ENCODE results near the gene ISOC2.

ISOC2 gene

DNA sequence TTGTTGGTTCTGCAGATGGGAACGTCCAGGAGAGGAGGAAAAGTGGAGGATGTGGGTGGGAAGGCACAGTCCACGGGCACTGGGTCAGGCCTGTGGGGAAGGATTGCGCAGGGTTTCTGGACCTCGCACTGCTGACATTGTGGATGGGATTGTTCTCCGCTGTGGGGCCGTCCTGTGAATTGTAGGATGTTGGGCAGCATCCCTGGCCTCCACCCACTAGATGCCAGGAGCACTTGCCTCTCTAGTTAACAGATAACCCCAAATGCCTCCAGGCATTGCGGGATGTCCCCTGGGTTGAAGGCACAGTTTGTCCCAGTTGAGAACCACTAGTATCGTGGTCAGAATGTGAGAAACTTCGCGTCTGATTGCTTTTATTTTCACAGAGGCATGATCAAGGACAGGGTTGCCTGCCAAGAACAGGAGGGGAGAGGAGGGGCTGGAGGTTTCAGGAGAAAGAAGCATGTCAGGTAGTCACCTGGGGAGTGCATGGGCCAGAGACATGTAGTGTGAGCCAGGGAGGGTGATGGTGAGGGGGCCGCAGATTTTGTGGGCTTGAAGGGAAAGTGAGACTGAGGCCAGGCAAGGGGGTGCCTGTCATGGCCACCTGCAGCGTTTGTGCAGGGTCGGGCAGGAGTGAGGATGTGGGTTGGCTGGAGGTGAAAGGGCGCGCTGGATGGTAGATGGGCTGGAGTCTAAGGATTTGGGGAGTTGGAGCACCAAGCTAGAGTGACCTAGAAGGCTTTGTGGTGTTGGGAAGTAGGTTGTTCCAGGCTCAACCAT is 18.2 kb upstream of the ISOC2 start:
- no peak for DNase-seq (ENCODE audit: low read depth in 1 of 2, low spot score in 1 of 2)

DNA sequence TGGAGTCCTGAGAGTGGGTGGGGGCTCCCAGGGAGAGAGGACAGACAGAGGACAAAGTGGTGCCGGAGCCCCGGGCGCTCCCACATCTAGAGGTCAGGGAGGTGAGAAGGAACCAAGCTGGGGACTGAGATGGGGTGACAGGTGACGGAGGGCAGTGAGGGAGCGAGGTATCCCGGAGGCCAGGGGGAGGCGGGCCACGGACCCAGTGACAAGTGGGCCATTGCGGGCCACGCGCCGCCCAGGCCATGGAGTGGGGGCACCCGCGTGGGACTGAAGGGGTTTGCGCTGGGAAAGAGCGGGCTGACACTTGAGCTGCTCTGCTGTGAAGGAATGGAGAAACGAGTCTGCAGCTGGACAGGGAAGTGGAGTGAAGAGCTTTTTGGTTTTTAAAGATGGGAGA is 17.6 kb upstream of the ISOC2 start:
- DNase-seq (ENCODE audit: low read depth in 1 of 2, low spot score in 1 of 2), result no peak

DNA sequence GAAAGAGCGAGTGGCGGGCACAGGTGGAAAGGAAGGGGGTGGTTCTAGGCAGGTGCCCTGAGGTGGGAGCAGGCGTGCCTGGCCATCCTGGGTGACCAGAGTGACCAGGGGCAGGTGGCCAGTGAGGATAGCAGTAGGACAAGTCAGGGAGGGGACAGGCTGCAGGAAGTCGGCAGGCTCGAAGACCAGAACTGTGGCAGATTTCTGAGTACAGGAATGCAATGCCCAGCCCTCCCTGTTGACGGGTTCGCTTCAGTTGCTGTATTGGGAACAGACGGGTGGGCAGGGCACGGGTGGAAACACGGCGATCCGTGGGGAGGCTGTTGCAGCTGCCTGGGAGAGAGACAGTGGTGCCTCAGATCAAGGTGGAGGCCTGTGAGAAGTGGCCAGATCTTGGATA is 16.9 kb upstream of the ISOC2 start:
- no peak for DNase-seq (ENCODE audit: low read depth in 1 of 2, low spot score in 1 of 2)

DNA sequence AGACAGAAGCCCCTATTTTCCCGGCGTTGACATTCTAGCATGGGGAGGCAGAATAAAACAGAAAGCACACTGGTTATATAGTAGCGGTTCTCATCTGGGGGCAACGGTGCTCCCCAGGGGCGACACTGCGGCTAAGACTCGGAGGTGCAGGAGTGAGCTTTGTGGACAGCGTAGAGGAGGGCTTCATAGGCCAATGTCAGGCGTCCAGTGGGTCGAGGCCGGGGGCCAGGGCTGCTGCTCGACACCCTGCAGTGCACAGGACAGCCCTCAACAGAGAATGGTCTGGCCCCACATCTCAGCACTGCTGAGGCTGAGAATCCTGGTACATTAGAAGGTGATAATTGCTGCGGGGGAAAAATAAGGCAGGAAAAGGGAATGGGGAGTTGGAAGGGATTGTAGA is 16.5 kb upstream of the ISOC2 start:
- no peak for DNase-seq (ENCODE audit: low read depth in 1 of 2, low spot score in 1 of 2)

DNA sequence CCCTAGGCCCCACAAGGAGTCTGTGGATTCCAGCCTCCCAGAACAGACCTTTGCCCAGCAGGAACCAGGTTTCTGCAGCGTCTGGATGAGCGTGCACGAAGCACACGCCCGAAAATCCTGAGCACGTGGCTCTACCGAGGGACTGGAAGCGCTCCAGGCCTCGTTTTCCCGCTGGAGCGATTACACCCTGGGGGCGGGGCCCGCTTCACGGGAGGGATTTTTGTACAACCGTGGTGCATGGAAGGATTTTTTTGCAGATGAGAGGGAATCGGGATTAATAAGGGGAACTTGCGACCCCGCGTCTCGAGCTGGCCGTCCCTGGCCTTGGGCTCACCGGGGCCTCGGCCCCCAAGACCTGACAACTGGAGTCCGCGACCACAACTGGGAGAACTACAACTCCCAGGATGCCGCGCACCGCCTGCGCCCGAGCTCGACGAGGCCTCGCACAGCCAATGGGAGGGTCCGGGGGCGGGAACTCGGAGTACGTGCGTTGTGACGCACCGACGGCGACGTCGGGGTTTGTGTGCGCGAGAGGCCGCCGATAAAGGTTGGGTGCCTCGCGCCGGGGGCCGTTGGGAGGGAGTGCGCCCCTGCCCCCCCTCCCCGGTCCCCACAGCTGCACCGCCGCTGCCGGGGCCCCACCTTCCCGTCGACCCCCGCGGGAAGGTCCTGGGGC is 14.8 kb upstream of the ISOC2 start, which contains the start of gene ZNF628:
ZNF628 (plus strand) TSS at position 518 of the 676 bp plus-strand sequence. CDS start 3,294 bp downstream, outside the sequence.
- peak; percentile 95 to 96 for DNase-seq (ENCODE audit: low read depth in 1 of 2, low spot score in 1 of 2)

DNA sequence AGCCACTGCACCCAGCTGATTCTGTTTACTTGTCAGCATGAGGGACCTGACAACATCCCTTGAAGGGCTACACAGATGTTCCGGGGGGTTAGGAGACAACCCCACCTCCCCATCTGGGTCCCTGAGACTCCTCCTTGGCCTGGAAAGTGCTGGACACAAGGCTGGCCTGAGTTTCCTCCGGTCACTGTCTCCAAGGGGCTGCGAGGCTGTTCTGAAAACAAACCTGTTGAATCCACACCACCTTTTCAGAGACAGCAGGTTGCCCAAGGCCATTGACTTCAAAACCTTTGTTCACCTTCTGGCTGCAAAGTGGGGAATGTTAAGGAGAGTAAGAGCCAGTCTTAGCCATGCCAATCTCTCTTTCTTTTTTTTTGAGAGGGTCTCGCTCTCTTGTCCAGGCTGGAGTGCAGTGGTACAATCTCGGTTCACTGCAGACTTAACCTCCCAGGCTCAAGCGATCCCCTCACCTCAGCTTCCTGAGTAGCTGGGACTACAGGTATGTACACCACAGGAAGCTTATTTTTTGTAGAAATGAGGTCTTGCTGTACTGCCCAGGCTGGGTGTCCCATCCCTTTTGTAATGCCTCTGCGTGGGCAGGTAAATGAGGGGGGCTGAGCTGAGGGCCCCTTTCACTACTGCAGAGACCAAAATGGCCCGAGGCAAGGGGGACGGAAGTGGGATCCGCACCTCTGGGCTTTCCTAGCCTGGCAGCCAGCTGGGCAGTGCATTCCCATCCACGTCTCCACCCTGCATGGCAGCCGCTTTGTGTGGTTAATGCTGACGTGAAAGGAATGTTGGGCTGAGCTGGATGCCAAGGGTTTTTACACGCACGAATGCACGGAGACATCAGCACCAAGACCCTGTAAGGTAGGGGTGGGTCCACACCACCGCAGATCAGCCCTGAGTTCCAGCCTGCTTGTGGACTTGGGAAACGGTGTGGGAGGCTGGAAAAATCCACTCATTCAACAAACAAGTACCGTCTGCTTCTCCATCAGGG is 13.1 kb upstream of the ISOC2 start:
- DNase-seq (ENCODE audit: low read depth in 1 of 2, low spot score in 1 of 2), result no peak

DNA sequence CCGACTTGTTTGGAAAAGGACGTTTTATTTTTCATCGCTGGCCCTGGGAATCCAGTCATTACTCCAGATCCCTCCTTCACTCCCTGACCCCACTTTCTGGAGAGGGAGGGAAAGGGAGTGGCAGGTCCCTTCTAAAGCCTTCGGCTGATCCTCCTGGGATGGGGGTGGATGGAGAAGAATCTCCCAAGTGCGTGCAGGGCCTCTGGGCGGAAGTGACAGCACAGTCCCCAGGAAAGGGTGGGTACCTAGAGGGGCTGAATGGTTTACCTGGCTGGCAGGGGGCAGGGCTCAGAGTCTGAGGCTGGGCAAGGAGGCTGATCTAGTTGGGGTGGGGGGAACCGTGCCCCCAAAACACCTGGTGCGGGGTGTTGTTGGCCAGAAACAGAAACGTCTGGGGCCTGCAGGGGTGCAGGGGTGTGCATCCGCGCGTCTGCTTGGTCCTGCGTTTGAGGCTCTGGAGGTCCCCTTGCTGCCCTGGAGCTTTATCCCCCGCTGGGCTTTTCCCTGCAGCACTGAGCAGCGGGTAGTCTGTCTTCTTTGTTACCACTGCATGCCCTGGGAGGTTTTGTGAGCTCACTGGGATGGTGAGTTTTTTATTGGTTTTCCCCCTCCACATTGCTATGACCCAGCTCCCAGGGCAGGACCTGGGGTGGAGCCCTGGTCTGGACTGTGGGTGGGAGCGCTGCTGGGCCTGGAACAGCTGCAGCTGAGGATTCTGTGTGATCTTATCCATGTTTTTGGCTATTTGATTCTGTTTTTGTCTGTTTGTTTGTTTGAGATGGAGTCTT is 12.0 kb upstream of the ISOC2 start:
- no peak for DNase-seq (ENCODE audit: low read depth in 1 of 2, low spot score in 1 of 2)

DNA sequence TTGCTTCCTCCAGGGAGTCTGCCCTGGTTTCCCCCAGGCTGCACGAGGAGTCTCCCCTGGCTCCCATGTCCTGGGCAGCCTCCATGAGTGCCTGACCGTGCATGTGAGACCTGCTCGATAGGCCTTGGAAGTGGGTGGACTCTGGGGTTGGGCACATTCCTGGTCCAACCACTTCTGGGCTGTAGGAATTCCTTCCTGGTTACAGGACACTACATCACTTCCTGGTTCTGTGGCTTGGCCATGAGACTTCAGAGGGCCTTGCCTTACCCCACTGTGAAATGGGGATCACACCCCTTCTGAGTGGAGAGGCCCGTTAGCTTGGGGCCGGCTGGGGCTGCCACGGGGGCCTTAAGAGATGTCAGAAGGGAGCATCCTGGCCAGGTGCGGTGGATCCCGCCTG is 11.0 kb upstream of the ISOC2 start:
- DNase-seq (ENCODE audit: low read depth in 1 of 2, low spot score in 1 of 2), result no peak

DNA sequence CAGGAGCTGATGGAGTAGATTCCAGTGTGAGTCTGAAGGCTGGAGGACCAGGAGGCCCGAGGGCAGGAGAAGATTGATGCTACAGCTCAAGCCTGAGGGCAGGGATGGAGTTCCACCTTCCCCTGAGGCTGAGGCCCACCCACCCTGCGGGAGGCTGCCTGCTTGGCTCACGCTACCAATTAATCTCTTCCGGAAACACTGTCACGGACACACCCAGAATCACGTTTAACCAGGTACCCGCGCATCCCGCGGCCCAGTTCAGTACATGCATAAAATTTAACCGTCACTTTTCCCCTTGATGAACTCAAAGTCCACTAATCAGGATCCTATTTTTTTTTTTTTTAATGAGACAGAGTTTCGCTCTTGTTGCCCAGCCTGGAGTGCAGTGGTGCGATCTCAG is 9.8 kb upstream of the ISOC2 start:
- DNase-seq (ENCODE audit: low read depth in 1 of 2, low spot score in 1 of 2), result no peak

DNA sequence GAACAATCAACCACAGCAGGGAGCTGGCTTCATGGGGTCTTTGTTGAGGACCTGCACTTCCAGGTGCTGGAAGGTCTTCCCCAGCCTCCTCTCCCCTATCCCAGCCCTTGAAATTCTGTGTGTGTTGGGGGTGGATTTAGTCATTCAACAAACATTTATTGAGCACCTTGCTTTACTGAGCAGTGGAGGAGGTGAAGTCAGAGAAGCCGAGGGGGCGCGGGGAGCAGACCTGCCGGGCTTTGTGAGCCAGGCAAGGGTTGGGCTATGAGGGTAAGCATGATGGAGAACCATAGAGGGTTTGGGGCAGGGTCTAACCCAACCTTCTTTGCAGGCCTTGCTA is 6.6 kb upstream of the ISOC2 start:
- DNase-seq (ENCODE audit: low read depth in 1 of 2, low spot score in 1 of 2), result no peak

DNA sequence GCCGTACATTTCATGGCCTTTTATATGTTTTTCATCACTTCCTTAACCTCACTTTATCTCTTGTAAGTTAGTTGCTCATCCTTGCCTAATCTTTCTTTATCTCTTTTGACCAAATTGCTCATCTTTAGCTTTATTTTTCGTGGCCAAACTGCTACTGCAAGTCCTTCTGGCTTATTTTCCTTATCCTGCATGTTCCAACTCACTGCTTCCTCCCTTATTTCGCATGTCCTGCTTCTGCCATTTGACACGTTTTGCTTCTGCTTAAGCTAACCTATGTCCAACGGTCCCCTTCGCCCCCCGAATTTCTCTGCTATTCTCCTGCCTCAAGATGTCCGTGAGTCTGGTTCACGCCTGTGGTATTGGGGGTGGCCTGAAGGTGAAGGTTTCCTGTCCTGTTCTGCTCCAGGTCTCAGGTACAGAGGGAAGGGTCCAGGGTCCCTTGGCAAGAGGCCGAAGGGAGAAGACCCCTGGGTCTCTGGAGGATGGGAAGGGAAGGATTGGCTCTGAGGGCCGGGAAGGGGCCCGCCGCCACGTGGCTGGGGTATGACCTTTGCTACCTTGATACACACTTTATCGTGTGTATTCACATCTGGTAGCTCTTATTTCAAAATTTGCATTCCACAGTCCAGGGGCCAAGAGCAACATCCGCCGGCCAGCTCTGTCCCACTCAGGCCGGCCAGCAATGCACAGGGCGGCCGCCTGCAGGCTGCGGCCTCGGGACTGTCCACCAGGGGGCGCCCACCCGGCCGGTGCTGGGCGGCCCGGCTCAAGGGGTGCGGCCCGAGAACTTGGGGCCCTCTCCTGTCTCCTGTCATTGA is 6.0 kb upstream of the ISOC2 start:
- peak; percentile 45 to 65 for DNase-seq (ENCODE audit: low read depth in 1 of 2, low spot score in 1 of 2)

DNA sequence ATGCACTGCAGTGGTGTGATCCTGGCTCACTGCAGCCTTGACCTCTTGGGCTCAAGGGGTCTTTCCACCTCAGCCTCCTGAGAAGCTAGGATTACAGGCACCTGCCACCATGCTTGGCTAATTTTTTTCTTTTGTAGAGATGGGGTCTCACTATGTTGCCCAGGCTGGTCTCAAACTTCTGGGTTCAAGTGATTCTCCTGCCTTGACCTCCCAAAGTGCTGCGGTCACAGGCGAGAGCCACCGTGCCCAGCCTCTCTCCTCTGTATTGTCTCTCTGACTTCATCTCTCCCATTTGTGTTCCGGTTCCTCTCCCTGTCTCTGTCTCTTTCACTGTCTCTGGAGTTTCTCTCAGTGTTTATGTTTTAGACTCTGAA is 4.8 kb upstream of the ISOC2 start:
- DNase-seq (ENCODE audit: low read depth in 1 of 2, low spot score in 1 of 2), result no peak

DNA sequence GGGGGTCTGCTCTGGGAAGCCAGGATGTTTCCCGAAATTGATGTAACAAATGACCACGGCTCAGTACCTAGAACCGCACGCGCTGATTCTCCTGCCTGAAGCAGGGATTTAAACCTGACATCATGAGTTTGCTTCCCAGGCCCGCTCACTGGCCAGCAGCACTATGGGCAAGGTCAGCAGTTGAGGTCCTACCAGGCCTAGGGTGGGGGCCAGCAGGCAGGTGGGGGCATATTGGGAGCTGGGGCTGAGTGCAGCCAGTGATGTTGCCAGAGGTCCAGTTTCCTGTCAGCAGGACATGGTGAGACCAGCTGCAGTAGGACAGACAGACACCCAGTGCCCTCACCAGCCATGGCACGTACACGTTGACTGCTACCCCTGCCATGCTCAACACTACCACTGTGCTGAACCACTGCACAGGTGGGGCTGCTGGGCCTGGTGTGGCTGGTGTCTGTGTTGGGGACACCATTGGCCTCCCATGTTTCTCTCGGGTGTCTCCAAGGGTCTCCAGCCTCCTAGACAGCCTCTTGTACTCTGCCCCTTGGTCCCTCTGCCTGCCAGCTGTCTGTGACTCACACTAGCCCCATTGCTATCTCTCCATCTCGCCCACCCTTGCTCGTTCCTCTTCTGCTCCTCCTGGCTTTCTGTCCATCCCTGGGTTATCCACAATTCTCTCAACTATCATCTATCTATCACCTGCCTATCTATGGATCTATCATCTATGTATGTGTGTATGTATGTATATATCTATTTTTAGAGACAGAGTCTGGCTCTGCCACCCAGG is 4.2 kb upstream of the ISOC2 start:
- no peak for DNase-seq (ENCODE audit: low read depth in 1 of 2, low spot score in 1 of 2)

DNA sequence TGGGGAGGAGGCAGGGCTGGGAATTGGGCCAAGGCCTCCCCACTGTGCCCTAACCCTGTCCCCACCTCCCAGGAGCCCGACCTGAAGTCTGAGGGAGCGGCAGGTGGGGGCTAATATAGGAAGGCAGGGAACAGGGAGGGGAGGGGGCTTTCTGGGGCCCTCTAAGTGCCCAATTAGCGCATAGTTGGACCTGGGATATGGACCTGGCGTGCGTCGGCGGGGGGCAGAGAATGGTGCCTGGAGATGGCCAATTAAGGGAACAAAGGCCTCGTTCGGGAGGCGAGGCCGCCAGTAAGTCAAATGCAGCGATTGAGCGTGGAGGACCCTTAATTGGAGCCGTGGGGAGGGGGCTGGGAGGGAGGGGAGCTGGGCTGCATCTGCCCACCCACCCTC is 3.2 kb upstream of the ISOC2 start, which contains the start of gene C19orf85:
C19orf85 (minus strand) TSS at position 90 of the 393 bp plus-strand sequence. CDS start 197 bp downstream, outside the sequence.
- DNase-seq (ENCODE audit: low read depth in 1 of 2, low spot score in 1 of 2), result no peak

DNA sequence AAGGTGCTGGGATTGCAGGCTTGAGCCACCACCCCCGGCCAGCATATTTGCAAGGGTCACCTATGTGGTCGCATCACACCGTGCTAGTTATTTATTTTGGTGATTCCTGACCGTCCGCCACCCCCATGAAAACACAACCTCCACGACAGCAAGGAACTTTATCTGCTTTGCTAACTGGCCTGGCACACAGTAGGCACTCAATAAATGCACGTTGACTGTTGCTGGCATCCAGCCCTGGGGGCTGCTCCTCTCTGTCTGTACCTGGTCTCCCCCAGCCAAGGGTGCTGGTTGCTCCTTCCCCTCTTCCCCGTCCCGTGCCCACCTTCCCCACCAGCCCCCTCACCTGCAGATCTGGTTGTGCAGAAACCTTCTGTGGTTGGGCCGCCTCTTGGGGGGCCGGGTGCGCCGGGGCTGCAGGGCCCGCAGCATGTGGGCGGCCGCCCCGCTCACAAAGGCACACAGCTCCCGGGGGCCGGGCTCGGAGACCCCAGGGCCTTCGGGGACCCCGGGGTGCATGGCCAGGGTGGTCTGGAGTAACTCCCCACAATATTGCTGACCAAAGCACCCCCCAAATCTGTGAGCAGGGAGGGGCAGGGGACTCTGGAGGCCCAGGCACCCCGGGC is 2.7 kb upstream of the ISOC2 start:
- DNase-seq (ENCODE audit: low read depth in 1 of 2, low spot score in 1 of 2), result no peak

DNA sequence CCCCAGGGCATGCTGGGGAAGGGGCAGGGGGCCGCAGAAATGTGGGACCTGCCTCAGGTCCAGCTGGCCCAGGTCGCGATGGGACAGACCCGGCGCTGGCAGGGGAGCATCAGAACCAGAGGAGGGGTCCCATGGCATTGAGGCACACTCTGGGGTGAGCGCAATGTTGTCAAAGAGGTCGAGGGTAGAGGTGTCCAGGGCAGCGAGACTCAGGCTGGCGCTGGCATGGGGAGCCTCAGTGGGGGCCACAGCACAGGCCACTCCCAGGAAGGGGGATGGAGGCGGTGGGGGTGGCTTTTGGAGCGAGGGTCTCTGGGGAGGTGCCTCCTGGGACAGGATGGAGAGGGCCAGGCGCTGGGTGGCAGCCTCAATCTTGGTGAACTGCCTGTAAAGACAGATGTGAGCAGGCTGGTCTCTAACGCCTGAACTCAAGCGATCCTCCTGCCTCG is 2.2 kb upstream of the ISOC2 start:
- no peak for DNase-seq (ENCODE audit: low read depth in 1 of 2, low spot score in 1 of 2)

DNA sequence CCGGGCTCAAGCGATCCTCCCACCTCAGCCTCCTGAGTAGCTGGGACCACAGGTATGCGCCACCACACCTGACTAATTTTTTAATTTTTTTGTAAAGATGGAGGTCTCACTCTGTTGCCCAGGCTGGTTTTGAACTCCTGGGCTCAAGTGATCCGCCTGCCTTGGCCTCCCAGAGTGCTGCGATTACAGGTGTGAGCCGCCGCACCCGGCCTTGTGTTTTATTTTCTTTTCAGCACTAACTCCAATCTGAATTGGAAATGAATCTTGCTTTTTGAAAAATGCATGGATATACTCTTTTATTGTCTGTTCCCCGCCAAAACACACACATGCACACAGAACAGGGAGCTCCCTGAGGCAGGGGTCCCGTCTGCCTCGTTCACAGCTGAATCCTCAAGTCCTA is 1.3 kb upstream of the ISOC2 start:
- no peak for DNase-seq (ENCODE audit: low read depth in 1 of 2, low spot score in 1 of 2)

DNA sequence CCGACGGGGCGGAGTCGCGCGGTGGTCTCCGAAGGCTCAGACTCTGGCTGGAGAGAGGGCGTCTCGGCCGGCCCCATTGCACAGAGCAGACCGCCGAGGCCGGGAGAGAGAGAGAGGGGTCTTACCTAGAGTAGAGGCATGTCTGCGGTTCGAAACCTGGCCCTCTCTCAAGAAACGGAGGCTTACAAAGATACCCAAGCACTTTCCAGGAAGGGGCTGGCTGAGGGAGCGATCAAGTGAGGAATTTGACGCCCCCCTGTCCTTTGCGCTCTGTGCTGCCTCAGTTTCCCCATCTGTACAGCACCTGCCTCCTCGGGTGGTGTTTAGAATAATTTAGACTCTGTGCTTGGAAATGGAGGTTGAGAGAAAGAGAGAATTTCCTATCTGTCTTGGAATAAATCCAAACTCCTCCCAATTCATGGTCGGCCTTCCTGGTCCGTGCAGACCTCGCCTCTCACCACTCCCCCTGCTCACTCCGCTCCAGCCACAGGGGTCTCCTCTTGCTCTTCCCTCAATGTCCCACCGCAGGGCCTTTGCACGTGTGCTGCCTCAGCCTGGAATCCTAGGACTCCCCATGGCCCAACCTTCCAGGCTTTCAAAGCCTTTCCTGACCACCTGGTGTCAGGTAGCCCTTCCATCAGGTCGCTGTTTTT is 658 bp upstream of the ISOC2 start:
- no peak for DNase-seq (ENCODE audit: low read depth in 1 of 2, low spot score in 1 of 2)

Data from stimulated activated CD4-positive, alpha-beta T cell treated with anti-CD3 and anti-CD28 coated beads, Interleukin-15, amount 100 ng/mL, for 1 hour (primary cell).